ENCODE results near the gene C15orf40. TPM values are rescaled to one million over a fixed set of nuclear protein-coding genes. Genes with fewer than 3 reads are reported as not detected.
A peak's percentile ranks its signal among the peaks of the same experiment; 100 is the strongest.

The C15orf40 gene
- total and polyA plus RNA-seq, 9 of the 15 experiments (the other 6 are each of a cell fraction or from before 2014, with no cell fraction given) = 15.9 to 52.0 (median 27.0) TPM

GRCh38 chr15:82999905-83000671, 11.4 kb downstream of the C15orf40 start (continued):
- TF ChIP-seq NR2C1 (IDR thresholded peaks at IDR 0.05) (no peak), NR2C1 (tag; IDR thresholded peaks at IDR 0.05) (no peak), E2F5 (CRISPR knock-in tag; IDR thresholded peaks at IDR 0.05) (0 out of 2 replicates have a peak, but pooled peaks have one; percentile 34), STAG1 (CRISPR knock-in tag; IDR thresholded peaks at IDR 0.05; ENCODE audit: borderline replicate concordance) (no peak; the same call in 1 of the 2 replicates), TBP (optimal IDR thresholded peaks at IDR 0.05; ENCODE audit: low read depth, low read length) (no peak), ATF4 (CRISPR knock-in tag; IDR thresholded peaks at IDR 0.05) (no peak), MYC (IDR thresholded peaks at IDR 0.05; ENCODE audit: low read depth, low read length) (0 out of 2 replicates have a peak, but pooled peaks have one; percentile 15), MYC (CRISPR knock-in tag; IDR thresholded peaks at IDR 0.05; ENCODE audit: borderline replicate concordance, low read depth) (no peak), PML (IDR thresholded peaks at IDR 0.05; ENCODE audit: low read length) (no peak), CC2D1A (IDR thresholded peaks at IDR 0.05) (0 out of 2 replicates have a peak, but pooled peaks have one; percentile 36), HMBOX1 (IDR thresholded peaks at IDR 0.05) (peak; percentile 73), JUND (IDR thresholded peaks at IDR 0.05; ENCODE audit: borderline replicate concordance, low read depth, low read length) (no peak; the same call in 1 of the 2 replicates), JUND (tag; IDR thresholded peaks at IDR 0.05; ENCODE audit: borderline replicate concordance, low read depth, low read length) (peak; percentile 11; the same call in 1 of the 3 replicates), BACH1 (tag; IDR thresholded peaks at IDR 0.05) (no peak), RAD21 (CRISPR knock-in tag; conservative IDR thresholded peaks at IDR 0.05 in 1 of 2, IDR thresholded peaks at IDR 0.05 in 1 of 2) (peak; percentile 91 to 96)

All from K562 (cell line).